Activated CD4-positive, alpha-beta T cell treated with anti-CD3 and anti-CD28 coated beads, Interleukin-2, amount 50 U/mL, for 24 hours (primary cell): ENCODE measurements around the gene ITGB5.

Experiments
- DNase-seq, 2 donors: peaks; one replicate each; pipeline ENCODE4 v3.0.0-alpha.2; 2020; ENCODE audit warnings: low read depth in 1 of 2, low spot score in 1 of 2

Gene ITGB5

DNA sequence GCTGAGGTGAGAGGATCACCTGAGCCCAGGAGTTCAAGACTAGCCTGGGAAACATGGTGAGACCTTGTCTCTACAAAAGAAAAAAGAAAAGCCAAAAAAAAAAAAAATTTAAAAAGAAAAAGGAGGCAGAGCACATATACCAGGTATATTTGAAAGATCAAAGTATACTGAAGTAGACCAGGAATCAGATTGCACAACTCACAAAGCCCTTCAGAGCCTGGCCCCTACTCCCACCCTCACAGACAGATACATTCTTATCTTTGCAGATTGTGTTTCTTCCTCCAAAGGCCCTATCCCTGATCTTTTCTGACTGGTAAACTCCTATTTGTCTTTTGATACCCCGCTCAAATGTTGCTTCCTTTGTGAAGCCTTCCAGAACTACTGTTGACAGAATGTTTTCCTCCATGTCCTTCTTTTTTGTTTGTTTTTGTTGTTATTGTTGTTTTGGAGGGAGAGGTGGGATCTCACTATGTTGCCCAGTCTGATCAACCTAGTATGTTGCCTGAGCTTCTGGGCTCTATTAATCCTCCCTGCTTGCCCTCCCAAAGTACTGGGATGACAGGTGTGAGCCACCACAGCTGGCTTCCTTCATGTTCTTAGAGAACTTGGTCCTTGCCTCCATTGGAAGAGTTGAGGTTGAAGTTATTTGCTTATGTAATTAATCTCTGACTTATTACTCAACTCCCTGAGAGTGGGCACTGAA is 9.8 kb upstream of the ITGB5 start:
- DNase-seq, result no peak

DNA sequence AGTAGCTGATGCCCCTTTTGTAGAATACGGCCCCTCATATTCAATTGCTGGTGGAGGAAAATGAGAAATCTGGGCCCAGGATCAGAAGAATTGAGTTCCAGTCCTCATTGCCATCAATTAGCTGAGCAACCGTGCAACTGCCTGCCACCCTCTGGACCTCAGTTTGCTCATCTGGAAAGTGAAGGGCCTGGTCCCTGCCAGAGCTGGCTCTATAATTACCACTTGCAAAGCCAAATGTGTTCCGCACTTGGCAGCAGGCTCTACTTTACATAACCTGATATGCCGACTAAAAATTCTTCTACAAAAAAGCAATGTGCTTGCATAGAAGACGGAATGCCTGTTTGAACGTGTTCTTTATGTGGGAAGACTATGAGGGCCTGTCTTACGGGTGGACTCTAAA is 8.6 kb upstream of the ITGB5 start:
- no peak for DNase-seq

DNA sequence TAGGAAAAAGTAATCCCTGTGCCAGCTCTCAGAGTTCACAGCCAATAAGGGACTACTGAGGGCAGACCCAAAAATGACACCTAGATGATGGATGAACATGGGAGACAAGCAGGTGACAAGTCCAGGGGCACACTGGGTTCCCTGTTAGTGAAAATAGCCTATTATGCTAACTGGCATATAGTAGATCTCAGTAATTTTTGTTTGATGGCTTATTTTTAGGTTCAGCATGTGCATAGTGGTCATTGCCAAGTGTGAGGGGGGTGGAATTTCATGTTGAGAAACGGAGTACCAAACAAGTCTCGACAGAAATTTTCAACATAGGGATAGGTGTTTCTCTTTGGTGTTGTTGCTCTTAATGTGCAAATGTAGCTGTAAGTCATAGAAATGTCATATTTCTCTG is 6.4 kb upstream of the ITGB5 start:
- no peak for DNase-seq

DNA sequence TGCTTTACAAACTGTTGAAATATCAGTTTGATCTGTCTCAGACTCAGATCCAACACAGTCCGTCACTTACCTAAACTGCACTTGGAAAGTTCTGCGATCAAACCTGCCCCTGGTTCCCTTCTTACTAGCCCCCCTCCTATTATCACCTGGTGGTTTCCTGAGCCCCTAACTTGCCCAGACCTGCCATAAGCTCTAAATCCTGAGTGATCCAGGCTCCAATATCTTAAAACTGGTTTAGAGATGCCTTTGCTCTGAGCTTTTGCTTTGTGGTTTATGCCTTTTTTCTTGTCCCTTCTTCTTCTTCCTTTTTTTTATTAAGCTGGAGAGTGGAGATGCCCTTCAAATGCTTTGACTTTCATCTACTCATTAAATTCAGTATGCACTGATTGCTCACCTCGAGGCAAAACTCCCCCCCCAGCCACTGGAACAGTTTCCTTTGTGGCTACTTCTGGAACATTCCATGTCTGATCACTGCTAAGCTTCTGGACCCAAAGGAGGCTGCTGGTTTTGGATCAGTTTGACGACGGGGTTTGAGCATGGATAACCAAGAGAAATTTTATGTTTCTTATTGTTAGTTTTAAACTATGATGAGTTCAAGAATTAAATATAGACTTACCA is 3.5 kb upstream of the ITGB5 start:
- DNase-seq, result no peak

DNA sequence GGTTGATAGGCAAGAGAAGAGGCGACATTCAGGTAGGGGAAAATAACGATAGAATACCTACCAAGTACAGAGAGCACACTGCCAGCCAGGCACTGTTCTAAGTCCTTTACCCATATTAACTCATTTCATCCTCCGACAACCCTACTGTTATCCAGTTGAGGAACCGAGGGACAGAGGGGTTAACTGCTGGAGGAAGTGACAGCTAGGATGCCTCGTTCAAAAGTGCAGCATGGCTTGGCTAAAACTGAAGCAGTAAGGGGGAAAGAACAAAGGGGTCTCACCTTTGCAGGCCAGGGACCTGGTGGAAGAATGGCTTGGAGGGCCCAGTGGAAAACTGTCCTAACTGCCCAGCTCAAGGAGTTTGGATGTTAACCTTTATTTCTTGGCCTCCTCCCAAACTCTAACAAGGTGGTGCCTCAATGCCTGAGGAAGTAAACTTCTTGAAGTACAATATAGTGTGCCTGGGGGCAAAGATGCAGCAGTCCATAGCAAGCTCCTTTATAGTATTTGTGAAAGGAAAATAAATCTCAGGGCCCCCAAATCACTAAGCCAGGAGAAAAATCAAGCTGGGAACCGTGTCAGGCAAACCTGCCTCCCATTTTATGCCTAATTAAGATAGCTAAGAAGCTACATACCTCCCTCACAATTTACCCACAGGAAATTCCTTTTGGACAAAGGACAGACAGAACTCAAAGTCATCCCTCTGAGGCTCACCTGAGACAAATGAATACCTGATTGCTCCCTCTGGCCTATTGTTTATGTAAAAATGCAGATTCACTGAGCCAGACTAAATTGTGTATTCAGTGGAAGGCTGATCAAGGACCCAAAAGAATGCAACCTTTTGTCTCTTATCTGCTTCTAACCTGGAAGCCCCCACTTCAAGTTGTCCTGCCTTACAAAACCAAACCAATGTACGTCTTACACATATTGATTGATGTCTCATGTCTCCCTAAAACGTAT is 1.6 kb upstream of the ITGB5 start:
- DNase-seq, result no peak

DNA sequence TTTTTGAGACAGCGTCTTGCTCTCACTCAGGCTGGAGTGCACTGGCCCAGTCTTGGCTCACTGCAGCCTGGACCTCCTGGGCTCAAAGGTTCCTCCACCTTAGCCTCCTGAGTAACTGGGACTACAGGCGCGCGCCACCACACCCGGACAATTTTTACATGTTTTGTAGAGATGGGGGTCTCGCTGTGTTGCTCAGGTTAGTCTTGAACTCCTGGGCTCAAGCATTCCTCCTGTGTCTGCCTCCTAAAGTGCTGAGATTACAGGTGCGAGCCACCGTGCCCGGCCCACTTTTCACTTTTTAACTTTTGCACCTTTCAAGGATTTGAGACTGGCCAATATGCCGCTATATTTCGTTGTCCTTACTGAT is 750 bp upstream of the ITGB5 start:
- no peak for DNase-seq

DNA sequence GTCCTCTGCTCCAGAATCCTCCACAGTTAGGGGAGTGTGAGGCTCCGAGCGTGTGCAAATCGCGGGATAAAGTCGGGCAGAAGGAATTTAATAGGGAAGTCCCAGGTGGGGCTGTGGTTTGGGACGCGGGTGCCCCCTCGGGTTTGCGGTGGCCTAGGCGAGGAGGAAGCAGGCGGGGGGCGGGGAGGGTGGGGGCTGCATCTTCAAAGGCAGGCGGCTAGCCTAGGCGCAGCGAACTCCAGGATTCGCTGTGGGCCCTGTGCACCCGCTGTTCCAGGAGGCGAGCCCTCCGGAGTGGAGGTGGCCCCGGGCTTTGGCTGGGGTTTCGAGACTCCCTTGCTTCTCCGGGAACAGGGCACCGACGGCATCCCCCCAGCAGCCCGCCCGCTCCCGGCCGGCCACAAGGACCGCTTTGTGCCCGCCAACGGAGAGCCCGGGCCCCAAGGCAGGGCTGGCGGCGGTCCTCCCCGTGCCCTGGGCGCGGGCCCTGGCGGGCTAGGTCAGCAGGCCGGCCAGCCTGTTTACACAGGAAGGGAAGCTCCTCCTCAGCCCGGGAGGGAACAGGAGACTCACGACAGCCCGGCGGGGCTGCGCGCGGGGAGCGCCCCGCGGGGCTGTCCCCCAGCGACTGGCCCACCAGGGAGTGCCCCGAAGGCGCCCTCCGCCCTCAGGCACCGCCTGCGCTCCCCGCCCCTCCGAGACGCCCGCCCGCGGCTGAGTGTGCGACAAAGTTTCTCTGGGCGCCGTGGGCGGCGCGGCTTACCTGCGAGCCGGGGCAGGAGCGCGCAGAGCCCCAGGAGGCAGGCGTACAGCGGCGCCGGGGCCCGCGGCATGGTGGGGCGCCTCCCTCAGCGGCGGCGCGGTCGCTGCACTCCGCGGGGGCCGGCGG is 753 bp downstream of the ITGB5 start:
- peak in 1 of 2 donors; percentile 6 for DNase-seq

DNA sequence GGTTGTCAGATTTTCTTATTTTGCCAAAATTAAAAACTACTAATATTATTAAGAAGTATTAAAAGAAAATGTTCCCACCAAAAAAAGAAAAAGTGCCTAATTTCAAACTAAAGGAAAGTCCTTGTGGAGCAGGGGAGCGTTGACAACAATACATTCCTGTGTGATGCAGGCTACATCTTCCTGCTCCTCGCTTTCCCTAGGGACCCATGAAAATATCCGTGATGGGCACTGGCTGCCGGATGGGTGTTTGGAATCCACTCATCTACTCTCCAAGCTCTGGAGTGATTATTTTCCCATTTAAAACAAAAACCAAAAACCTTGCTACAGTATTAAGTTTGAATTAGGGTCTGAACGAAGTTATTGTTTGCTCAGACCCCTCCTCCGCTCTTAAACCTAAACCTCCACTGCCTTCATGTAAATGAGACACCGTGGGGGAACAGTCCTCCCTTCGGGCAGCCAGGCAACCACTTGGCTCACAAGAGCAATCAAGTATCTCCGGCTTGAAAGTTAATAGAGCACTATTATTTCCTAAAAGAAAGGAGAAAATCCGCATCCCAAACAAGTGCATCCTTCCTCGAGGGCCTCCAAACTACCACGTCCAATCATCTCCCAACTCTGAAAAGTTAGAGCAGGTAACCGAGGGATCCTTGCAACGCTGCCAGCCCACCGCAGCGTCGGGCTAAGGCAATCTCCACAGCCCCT is 1.5 kb downstream of the ITGB5 start:
- no peak for DNase-seq

DNA sequence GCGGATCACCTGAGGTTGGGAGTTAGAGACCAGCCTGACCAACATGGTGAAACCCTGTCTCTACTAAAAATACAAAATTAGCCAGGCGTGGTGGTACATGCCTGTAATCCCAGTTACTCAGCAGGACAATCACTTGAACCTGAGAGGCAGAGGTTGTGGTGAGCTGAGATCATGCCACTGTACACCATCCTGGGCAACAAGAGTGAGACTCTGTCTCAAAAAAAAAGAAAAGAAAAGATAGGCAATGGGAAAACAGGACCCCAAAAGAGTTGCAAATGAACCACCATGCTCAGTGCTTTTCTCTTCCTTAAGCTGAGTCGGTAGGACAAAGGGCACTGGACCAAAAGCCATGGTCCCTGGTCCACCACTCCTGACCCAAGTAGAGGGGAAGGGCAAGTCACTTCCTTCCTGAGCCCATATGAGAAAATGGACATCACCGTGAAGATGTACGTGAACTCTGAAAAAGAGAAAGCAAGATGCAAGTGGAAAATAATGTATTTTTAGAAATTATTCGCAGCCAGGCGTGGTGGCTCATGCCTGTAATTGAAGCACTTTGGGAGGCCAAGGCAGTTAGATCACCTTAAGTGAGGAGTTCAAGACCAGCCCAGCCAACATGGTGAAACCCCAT is 2.6 kb downstream of the ITGB5 start:
- no peak for DNase-seq

DNA sequence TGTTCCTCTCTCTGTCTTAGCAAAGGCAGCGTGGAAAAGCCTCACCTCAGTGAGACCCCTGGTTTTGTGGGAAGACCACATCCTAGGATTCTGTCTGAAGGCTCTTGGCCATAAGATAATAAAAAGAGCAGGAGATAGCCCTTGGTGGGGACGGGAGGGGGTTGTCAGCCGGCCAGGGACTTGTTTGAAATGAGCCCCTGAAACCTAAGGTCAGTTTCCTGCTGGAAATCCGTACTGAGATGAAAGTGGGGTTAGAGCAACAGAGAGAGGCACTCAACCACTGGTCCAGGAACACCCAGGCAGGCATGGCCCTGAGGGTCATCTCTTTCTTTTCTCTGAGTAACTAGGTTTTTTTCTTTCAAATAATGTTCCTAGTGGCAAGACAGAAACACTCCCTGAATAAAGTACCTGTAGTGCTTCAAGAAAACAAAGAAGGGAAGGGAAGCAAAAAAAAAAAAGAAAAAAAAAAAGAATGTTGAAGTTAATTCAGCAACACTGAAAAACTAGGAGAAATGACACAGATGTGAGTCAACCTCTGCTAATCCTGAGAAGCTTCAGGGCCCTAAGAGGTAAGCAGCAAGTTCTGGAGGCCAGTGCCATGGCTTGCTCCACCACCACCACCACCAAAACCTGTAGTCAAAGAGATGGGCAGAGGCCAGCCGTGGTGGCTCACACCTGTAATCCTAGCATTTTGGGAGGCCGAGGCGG is 3.2 kb downstream of the ITGB5 start:
- no peak for DNase-seq

DNA sequence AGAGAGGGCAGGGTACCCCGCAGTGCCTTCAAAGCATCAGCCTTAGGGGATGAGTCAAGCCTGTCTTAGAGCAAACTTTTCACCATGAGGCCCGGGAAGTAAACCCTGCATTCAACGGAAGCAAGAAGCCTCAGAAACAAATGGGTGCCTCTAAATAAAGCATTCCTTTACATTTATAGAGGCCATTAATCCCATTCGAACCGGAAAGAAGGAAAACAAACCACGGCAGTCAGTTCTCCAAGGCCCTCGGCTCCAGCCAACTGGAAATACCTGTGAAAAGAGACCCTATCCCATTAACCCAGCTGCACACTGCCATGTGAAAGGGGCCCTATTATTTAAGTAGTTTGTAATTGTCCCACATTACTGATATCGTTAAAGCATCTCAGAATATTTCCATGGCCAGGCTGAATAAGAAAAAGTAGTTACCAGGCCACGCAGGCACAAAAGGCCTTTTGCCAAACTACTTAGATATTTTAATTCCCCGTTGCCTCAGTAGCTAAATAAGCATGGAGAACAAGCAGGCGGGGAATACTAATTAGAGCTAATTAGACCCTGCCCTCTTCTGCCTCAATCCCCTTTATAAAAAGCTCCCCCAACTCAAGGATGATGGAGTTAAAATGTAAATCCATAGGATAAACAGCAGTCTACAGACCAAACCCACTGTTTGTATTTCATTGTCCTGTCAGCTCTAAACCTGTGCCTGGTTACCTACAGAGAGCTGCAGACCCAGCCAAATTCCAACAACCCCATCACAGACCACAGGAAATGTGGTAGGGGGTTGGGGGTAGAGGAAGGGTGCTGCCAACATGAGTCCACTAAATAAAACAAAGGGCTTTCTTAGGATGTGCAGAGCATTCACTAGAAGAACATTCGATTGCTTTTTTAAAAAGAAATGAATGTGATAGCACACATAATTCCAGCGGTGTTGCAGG is 4.1 kb downstream of the ITGB5 start:
- DNase-seq, result no peak

DNA sequence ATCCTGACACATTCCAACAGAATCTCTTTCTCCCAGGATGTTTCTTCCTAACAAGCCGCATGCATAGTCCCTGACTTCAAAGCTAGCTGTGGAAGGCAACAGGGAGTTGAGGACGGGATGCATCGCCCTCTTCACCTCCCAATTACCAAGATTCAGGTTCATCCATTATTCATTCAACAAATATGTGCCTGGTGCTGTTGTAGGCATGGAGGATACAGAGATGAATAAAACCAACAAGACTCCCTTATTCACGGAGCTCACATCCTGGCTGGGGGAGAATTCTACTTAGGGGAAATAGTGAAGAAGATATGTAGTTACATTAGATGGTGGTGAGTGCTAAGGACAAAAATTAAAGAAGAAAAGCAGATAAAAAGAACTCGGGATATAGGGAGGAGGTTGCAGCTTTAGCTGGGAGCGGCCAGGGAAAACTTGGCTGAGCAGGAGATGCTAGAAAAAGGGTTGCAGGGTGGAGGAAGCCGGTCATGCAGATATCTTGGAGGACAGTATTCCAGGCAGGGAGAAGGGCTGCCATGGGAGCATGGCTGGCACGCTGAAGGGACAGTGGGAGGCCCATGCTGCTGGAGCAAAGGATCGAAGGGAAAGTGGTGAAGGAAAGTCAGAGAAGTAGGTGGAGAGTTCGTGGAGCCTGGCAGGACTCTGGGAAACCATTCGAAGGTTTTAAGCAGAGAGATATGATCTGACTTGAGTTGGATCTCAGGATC is 5.0 kb downstream of the ITGB5 start:
- DNase-seq, result no peak

DNA sequence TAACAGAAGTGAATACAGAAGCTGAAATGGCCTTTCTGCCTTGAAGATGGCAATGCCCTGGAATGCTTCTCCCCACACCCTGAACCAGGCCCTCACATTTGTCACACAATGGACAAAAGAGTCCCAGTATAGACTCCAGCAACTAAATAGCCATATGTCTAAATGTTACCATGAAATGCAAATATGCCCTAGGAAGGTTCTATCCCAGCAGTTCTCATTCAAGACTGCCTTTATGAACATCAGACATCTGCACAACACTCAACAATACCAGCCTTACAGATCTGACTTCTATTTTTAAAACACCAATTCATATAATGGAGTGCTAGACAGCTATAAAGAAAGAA is 7.9 kb downstream of the ITGB5 start:
- DNase-seq, result no peak

DNA sequence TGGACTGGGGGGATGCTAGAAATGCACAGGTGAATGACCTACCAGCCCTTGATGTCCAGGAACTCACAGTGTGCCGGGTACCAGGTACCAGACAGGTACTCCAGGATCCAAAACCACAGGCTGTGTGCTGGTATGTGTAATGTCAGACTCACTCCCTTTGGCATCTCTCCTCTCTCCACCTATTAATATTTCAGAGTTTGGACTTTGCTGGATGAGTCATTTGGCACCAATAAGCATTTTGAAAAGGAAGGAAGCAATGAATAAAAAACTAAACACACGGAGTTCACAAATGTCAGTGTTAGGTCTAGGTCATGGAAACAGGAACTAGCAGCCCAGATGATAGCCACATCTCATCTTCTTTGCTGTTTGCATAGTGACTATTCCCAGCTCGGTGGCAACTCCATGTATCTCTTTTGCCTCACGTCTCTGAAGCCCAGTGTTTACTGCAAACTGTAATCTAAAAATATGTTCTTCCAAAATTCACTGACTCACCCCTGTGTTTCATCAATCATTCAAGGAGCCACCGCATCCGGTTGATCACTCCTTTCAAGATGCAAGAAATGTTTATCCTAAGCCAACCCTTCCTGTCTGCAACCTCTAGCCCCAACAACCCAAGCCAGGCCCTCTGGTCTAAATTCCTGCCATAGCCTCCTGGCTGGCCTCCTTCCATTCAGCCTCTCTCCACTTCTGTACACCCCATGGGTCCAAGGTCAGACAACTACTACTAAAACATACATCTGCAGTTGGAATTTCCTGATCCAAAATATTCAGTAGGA is 8.4 kb downstream of the ITGB5 start:
- DNase-seq, result no peak

DNA sequence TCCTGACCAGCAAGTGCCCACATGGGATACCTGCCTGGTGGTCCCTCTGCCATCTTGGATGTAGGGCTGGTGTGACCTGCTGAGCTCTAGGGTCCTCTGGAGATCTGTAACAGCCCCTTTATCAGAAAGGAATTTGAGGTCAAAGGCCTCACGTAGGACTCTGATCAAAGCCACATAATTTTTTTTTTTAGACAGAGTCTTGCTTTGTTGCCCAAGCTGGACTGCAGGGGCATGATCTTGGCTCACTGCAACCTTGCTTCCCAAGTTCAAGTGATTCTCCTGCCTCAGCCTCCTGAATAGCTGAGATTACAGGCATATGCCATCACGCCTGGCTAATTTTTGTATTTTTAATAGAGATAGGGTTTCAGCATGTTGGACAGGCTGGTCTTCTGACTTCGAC is 9.5 kb downstream of the ITGB5 start:
- no peak for DNase-seq

DNA sequence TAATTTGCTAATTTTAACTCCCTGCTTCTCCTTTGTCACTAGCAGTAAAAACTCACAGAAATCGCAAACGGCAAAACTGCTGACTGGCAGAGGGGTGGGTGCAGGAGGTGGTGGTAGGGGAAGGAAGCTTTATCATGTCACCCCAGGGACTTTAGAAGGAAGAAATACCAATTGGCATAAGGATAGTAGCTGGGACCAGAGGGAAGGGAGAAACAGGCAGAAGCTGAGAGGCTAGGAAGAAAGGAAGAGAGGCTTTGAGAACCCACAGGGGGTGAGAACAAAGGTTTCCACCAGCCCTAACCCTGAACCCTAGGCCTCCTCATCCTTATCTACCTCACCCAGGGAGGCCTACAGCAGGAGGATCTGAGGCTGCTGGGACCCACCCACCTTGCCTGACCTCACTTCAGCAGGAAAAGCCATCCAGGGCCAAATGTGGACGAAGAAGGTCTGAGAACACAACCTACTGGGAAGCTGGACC is 10.7 kb downstream of the ITGB5 start:
- no peak for DNase-seq

DNA sequence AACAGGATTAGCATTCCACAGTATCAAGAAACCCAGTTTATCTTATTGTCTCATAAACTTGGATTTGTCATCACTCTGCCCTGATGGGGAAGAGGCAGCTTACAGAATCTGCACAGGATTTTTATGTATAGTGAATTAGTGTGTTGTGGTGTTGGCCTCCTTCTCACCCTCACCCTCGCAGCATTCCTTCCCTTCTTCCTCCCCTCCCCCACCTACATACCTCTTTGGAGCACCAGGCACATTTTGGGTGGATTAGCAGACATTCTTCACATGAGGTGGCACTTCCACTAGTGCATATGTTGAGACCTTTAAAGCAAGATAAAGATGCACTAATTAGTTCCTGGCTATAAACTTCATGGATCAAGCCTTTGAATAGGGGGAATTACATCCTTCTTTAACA is 13.9 kb downstream of the ITGB5 start:
- no peak for DNase-seq
